Parathyroid adenoma (tissue), 2 donors: ENCODE data around the gene HKDC1.

ENCODE experiments used
- H2AFZ ChIP-seq: fragments of 300-600 bp; sonication (generic); one replicate; pipeline ENCODE4 v1.7.0; 2017; ENCODE audit warnings: antibody characterized with exemption, mild to moderate bottlenecking
- H3K27ac ChIP-seq: fragments of 300-600 bp; sonication (generic); one replicate; pipeline ENCODE4 v1.7.0; 2017
- H3K27me3 ChIP-seq: fragments of 300-600 bp; sonication (generic); one replicate; pipeline ENCODE4 v1.7.0; 2017; ENCODE audit warnings: low read length; ENCODE audit not compliant: control insufficient read depth, insufficient read depth
- H3K36me3 ChIP-seq: fragments of 300-600 bp; sonication (generic); one replicate; pipeline ENCODE4 v1.7.0; 2017; ENCODE audit warnings: low read length; ENCODE audit not compliant: control insufficient read depth, insufficient read depth
- H3K4me1 ChIP-seq: fragments of 300-600 bp; sonication (generic); one replicate; pipeline ENCODE4 v1.7.0; 2017; ENCODE audit warnings: control low read depth
- H3K4me2 ChIP-seq: fragments of 300-600 bp; sonication (generic); one replicate; pipeline ENCODE4 v1.7.0; 2017; ENCODE audit warnings: low read length
- H3K4me3 ChIP-seq: fragments of 300-600 bp; sonication (generic); one replicate; pipeline ENCODE4 v1.7.0; 2017; ENCODE audit warnings: low read depth, low read length
- H3K79me2 ChIP-seq: fragments of 300-600 bp; sonication (generic); one replicate; pipeline ENCODE4 v1.7.0; 2017; ENCODE audit warnings: control low read depth
- H3K9ac ChIP-seq: fragments of 300-600 bp; sonication (generic); one replicate; pipeline ENCODE4 v1.7.0; 2017; ENCODE audit warnings: mild to moderate bottlenecking
- H3K9me3 ChIP-seq: fragments of 300-600 bp; sonication (generic); one replicate; pipeline ENCODE4 v1.7.0; 2017; ENCODE audit warnings: low read length; ENCODE audit not compliant: control insufficient read depth
- TF ChIP-seq, protein P1 (sequence below): fragments of 300-600 bp; sonication (generic); IDR thresholded peaks from one replicate; pipeline ENCODE4 v1.7.0; 2017; ENCODE audit warnings: antibody characterized with exemption, mild to moderate bottlenecking
- donor health status: primary hyperparathyroidism.

The HKDC1 gene

GRCh38 chr10:69311309-69311708 lies 91.2 kb downstream of the HKDC1 start:
- Histone ChIP-seq H2AFZ (no peak overlapping the region), H3K27me3 (no peaks in the 10 kb centered on the region), H3K9me3 (no peaks in the 10 kb centered on the region), H3K36me3 (no peaks in the 10 kb centered on the region), H3K9ac (no peak overlapping the region), H3K4me3 (no peak overlapping the region), H3K4me1 (no peaks in the 10 kb centered on the region), H3K79me2 (no peaks in the 10 kb centered on the region), H3K27ac (no peak overlapping the region), H3K4me2 (no peak overlapping the region)
- TF ChIP-seq, protein P1, sequence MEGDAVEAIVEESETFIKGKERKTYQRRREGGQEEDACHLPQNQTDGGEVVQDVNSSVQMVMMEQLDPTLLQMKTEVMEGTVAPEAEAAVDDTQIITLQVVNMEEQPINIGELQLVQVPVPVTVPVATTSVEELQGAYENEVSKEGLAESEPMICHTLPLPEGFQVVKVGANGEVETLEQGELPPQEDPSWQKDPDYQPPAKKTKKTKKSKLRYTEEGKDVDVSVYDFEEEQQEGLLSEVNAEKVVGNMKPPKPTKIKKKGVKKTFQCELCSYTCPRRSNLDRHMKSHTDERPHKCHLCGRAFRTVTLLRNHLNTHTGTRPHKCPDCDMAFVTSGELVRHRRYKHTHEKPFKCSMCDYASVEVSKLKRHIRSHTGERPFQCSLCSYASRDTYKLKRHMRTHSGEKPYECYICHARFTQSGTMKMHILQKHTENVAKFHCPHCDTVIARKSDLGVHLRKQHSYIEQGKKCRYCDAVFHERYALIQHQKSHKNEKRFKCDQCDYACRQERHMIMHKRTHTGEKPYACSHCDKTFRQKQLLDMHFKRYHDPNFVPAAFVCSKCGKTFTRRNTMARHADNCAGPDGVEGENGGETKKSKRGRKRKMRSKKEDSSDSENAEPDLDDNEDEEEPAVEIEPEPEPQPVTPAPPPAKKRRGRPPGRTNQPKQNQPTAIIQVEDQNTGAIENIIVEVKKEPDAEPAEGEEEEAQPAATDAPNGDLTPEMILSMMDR, result no peak

- no peaks in the 10 kb centered on the region for H3K9me3 ChIP-seq
- H3K4me1 ChIP-seq, result no peaks in the 10 kb centered on the region
- H3K36me3 ChIP-seq, result no peaks in the 10 kb centered on the region
- H3K27me3 ChIP-seq, result no peaks in the 10 kb centered on the region
- H3K4me2 ChIP-seq, result no peak overlapping the region
- H3K9ac ChIP-seq, result no peak overlapping the region
- no peak overlapping the region for H3K4me3 ChIP-seq
- no peaks in the 10 kb centered on the region for H3K79me2 ChIP-seq
- H3K27ac ChIP-seq, result no peak overlapping the region
- H2AFZ ChIP-seq, result no peak overlapping the region
- TF ChIP-seq, protein P1, result no peak
Observed at GRCh38 chr10:69312528-69312927, 92.4 kb downstream of the HKDC1 start.

DNA sequence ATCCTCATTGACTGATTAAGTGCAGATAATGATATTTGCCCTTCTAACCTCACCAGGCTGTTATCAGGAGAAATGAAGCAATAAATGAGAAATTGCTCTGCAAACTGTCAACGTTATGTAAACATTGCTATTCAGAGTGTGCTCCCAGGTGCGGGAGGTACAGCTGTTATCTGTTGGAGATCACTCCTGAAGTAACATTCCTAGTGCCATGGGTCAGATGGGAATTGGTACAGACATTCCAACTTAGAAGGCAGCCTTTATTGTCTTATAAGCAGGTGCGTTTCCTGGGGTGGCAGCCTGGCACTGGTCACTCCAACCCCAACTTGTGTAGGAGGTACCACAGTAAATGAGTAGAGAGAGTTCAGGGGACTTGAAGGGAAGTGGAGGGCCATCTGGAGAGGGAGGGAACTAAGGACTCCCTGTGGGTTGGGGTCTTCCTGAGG lies 95.0 kb downstream of the HKDC1 start:
- Histone ChIP-seq H3K4me2 (no peak overlapping the region), H3K79me2 (peaks cover 12% of the 10 kb centered on the region), H3K27ac (no peak overlapping the region), H2AFZ (no peak overlapping the region), H3K36me3 (no peaks in the 10 kb centered on the region), H3K27me3 (no peaks in the 10 kb centered on the region), H3K4me1 (peaks cover 1% of the 10 kb centered on the region), H3K9ac (no peak overlapping the region), H3K4me3 (no peak overlapping the region), H3K9me3 (no peaks in the 10 kb centered on the region)
- TF ChIP-seq, protein P1, result no peak

DNA sequence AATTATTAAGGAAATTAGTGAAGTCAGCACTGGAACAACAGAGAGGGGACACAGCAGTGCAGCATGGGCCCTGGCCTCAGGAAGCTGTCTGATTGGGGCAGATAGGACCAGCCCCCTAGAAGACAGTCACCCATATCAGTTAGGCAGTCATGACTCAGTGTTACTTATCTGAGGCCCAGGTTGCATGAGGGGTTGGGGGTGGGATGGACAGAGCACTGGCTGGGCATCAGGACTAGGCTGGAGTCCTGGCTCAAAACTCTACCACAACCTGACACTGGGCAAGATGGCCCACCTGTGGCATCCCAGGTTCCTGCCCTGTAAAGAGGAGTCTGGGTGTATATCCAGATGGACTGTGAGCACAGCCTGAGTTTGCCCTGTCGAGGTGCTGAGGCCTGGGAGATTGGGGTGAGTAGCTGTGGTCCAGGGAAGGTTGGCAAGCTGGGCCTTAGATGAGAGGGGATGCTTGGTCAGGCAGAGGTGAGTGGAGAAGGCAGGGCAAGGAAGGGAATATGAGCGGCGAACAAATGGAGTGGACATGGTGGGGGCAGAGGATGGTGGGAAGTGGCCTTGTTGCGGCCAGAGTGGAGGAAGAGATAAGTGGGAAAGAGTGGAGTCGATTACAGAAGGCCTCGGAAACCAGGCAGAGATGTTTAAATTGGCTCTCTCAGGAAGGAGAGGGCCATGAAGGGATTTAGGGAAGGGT lies 95.6 kb downstream of the HKDC1 start:
- Histone ChIP-seq H3K9ac (no peak overlapping the region), H3K4me2 (no peak overlapping the region), H3K36me3 (no peaks in the 10 kb centered on the region), H3K4me1 (peaks cover 5% of the 10 kb centered on the region), H3K27ac (no peak overlapping the region), H3K27me3 (no peaks in the 10 kb centered on the region), H3K4me3 (no peak overlapping the region), H3K79me2 (peaks cover 19% of the 10 kb centered on the region), H2AFZ (peak overlapping the region; percentile 97), H3K9me3 (no peaks in the 10 kb centered on the region)
- TF ChIP-seq, protein P1, result no peak
